ENCODE measurements around the gene PRPF40B. TPM values are rescaled to one million over a fixed set of nuclear protein-coding genes. Genes with fewer than 3 reads are reported as not detected.

Gene PRPF40B
- total and polyA plus RNA-seq, 2 of the 13 experiments (the other 11 are each of a cell fraction or from before 2014, with no cell fraction given), result 5.0 to 7.8 TPM

DNA sequence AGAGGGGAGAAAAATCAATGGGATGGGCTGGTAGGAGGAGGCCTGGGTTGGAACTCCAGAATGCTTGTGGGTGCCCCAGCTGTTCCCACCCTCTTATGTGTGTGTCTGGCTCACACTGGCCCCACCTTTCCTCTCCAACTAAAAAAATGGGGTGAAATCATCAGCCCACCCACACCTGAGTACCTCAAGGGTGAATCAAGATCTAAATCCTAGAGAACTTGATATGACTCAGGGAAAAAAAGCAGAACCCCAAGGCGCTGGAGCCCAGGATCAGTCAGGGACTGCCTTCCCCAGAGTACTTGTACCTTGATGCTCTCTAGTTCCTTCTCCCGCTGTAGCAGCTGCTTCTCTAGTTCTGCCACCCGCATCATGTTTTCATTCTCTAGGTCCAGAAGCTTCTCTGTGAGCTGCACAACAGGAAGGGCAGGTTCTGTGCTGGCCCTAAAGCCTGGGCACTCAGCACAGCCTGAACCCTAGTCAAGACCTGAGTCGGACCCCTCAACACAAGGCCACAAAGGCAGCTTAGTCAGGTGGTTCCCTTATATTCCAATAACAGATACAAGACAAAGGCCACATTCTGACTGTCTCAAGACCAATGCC lies 29.7 kb downstream of the PRPF40B start (continued):
- TF ChIP-seq, protein P1, sequence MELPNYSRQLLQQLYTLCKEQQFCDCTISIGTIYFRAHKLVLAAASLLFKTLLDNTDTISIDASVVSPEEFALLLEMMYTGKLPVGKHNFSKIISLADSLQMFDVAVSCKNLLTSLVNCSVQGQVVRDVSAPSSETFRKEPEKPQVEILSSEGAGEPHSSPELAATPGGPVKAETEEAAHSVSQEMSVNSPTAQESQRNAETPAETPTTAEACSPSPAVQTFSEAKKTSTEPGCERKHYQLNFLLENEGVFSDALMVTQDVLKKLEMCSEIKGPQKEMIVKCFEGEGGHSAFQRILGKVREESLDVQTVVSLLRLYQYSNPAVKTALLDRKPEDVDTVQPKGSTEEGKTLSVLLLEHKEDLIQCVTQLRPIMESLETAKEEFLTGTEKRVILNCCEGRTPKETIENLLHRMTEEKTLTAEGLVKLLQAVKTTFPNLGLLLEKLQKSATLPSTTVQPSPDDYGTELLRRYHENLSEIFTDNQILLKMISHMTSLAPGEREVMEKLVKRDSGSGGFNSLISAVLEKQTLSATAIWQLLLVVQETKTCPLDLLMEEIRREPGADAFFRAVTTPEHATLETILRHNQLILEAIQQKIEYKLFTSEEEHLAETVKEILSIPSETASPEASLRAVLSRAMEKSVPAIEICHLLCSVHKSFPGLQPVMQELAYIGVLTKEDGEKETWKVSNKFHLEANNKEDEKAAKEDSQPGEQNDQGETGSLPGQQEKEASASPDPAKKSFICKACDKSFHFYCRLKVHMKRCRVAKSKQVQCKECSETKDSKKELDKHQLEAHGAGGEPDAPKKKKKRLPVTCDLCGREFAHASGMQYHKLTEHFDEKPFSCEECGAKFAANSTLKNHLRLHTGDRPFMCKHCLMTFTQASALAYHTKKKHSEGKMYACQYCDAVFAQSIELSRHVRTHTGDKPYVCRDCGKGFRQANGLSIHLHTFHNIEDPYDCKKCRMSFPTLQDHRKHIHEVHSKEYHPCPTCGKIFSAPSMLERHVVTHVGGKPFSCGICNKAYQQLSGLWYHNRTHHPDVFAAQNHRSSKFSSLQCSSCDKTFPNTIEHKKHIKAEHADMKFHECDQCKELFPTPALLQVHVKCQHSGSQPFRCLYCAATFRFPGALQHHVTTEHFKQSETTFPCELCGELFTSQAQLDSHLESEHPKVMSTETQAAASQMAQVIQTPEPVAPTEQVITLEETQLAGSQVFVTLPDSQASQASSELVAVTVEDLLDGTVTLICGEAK (IDR thresholded peaks at IDR 0.05), result no peak
- TF ChIP-seq, protein P1 (CRISPR knock-in tag; IDR thresholded peaks at IDR 0.05), result no peak
- TF ChIP-seq TCF7 (IDR thresholded peaks at IDR 0.05; ENCODE audit: low read depth), result no peak
- no peak for TF ChIP-seq NONO (IDR thresholded peaks at IDR 0.05)
- no peak for TF ChIP-seq NONO (CRISPR knock-in tag; conservative IDR thresholded peaks at IDR 0.05)
- TF ChIP-seq KDM2A (CRISPR knock-in tag; IDR thresholded peaks at IDR 0.05; ENCODE audit: borderline replicate concordance, low read depth), result no peak
- no peak for TF ChIP-seq GABPA (IDR thresholded peaks at IDR 0.05; ENCODE audit: low read depth, low read length)
- no peak for TF ChIP-seq GABPA (CRISPR knock-in tag; IDR thresholded peaks at IDR 0.05; ENCODE audit: low read depth)
- TF ChIP-seq FOXJ3 (CRISPR knock-in tag; IDR thresholded peaks at IDR 0.05; ENCODE audit: borderline replicate concordance), result no peak
- no peak for TF ChIP-seq SRF (IDR thresholded peaks at IDR 0.05; ENCODE audit: low read depth, low read length)
- TF ChIP-seq GPN1 (CRISPR knock-in tag; IDR thresholded peaks at IDR 0.05; ENCODE audit: borderline replicate concordance), result no peak
- TF ChIP-seq REPIN1 (CRISPR knock-in tag; IDR thresholded peaks at IDR 0.05; ENCODE audit: borderline replicate concordance, low read depth), result no peak

Measured in HepG2 (cell line).